GM03348 (cell line): ENCODE measurements around the gene CALHM2.
A peak's percentile ranks its signal among the peaks of the same experiment; 100 is the strongest.
"Not testable (repeated sequence)": the region's sequence is repeated elsewhere in the genome, so short reads cannot be mapped to it uniquely, and the experiment has no call there.

Source experiments
- DNase-seq: peaks from one replicate; pipeline ENCODE4 v3.0.0; 2012; ENCODE audit warnings: low spot score

CALHM2 gene

GRCh38 chr10:103451831-103452505, at the start of gene CALHM2:
Gene CALHM2, minus strand, starts transcription at chr10:103452370. Its CDS starts 2,429 bp downstream, at chr10:103449941.
- peak; percentile 92 for DNase-seq

DNA sequence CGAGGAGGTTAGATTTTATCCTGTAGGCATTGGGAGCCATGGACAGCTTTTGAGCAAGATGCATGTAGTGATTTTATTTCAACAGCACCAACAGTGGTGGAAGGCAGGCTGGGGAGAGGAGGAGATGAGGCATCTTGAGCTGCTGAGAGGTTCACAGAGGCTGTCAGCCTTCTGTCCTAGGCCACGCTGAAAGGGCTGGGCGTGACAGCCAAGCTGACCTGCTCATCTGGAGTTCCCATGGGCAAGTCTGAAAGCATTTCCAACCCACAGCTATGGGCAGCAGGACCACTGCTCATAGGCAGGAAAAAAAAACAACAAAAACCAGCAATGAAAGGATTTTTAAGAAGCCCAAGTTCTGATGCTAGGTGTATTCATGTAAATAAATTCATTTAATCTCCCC, 49.0 kb upstream of the CALHM2 start:
- no peak for DNase-seq

DNA sequence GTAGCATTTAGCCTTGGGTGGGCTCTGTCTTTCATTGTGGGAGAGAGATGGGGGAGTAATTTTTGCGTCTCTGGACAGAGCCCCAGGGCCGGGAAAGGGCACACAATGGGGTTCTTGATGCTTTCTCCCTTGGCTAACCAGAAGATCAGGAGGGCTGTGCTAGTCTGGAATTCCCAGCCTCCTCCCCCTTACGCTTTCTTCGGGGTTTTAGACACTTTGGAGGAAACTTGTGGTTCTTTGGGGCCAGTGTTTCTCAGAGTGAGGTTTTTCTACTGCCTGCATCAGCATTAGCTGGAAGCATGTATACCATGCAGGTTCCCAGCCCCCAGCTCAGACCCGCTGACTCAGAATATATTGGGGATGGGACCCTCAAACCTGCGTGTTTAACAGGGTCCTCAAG, 48.3 kb upstream of the CALHM2 start:
- DNase-seq = no peak

DNA sequence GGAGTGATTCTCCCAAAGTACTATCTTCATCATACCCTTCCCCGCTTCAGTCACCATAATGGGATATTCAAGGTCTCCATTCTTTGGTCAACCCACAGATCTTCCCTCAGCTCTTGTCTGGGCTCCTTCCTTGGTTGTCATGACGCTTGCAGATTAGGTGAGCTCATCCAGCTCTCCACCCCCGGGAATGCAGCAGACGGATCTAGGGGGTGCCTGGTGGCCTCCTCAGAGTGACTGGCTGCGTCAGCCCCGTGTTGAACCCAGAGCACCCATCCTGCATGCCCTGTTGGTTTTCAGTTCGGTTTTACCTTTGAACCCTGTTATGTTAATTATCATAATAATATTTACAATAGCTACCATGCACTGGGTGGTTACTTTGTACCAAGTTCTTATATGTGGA, 47.7 kb upstream of the CALHM2 start:
- DNase-seq = no peak

DNA sequence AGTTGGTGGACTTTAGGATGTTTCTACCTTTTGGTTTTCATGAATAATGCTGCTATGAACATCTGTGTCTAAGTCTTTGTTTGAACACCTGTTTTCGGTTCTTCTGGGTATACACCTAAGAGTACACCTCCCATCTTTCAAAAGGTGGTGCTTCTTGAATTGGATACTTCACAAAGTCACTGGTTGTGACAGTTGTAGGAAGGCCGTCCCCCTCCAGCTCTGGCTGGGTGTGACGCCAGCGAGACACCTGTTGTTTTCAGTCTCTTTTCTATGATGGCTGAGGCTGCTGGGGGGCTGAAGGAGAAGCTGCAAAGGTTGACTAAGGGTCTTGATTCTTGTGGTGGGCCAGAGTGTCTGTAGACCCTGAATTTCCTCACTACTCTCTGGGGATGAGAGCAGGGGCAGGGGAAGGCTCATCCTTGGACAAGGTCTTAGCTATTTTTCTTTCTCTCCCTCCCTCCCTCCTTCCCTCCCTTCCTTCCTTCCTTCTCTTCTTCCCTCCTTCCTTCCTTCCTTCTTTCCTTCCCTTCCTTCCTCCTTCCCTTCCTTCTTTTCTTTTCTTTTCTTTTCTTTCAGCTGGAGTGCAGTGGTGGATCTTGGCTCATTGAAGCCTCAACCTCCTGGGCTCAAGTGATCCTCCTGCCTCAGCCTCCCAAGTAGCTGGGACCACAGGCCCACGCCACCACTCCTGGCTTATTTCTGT, 46.9 kb upstream of the CALHM2 start:
- no peak for DNase-seq

DNA sequence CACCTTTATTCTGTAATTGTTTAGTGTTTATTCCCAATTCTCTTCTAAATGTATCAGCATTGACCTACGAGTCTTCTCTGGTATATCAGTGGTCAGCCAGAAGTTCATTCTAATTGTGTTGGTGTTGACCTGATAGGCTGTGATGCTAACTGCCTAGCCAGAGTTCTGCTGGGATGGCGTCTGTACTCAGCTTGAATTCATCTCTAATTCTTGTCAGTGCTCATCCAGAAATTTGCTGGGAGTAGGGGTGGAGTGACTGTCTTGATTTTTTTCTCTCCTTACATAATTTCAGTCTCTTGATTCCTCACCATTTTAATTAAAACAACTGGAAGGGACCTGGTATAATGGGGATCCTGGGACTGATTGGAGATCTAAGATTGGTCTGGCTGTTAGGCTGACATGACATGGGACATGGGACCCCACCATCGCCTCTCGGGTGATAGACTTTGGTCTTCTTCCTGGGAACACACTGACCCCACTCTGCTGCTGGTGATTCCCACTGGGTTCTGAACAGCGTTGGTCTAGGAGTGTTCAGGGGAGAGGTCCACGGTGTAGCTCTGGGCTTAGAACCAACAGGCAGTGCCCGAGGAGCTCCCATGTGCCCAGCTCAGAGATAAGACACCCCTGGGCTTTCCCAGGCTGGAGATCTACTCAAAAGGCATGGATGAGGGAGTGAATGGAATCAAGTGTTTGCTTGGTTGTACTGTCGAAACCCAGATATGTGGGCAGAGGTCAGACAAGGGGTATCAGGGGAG, 45.2 kb upstream of the CALHM2 start:
- no peak for DNase-seq

GRCh38 chr10:103495321-103495720, 43.2 kb upstream of the CALHM2 start:
- DNase-seq = no peak

GRCh38 chr10:103493916-103494877, 42.0 kb upstream of the CALHM2 start:
- peak; percentile 65 for DNase-seq

DNA sequence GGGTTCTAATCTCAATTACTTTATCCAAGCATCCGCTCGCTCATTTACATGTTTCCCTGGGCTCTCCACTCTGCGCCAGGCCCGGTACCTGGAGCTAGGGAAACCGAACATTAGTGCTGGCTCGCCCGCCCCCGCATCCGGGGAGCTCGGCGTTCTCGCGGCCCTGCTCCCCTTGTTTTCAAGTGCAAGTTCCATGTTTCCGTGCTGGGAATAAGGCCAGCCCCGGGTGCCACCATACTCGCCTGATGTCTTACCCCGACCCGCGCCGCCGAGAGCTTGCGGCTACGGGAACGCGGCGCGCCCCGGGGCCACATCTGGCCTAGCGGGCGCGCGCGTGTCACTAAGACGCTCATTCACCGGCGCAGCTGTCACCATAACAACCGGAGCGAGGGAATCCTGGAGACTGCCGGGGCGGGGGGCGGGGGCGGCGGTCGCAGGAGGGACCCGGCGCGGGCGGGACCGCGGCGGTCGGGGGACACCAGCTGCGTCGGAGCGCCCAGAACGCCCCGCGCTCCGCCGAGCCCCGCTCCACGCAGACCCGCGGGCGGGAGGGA, 41.3 kb upstream of the CALHM2 start, which contains the start of gene NEURL1:
TSS of gene NEURL1 (plus strand) at position 344 of the 554 bp plus-strand sequence. CDS start 683 bp downstream, outside the sequence.
- peak; percentile 51 for DNase-seq

DNA sequence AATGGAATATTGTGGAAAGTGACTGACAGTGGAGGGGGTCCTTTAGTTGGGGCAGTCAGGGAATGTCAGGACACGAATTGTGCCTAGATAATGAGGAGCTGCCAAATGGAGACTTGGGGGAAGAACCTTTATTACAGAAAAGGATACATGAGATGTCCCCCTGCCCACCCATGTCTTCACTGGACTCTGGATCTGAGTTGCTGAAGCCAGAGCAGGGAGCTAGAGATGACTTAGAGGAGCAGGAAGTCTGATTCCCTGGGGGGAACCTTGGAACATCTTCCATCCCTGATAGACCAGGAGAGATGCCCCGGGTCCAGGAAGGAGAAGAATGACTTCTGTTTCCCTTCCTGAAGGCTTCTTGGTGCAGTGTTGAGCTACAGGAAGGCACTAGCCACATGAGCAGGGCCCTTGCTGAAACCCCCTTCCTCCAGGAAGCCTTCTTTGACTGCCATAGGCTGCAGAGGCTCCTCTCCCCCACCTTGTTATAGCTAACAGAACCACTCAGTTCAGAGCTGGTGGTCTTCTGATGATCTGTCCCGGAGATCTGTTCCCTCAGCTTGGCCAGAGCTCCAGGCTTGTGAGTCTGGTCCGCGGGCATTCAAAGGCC, 40.6 kb upstream of the CALHM2 start:
- DNase-seq = no peak

DNA sequence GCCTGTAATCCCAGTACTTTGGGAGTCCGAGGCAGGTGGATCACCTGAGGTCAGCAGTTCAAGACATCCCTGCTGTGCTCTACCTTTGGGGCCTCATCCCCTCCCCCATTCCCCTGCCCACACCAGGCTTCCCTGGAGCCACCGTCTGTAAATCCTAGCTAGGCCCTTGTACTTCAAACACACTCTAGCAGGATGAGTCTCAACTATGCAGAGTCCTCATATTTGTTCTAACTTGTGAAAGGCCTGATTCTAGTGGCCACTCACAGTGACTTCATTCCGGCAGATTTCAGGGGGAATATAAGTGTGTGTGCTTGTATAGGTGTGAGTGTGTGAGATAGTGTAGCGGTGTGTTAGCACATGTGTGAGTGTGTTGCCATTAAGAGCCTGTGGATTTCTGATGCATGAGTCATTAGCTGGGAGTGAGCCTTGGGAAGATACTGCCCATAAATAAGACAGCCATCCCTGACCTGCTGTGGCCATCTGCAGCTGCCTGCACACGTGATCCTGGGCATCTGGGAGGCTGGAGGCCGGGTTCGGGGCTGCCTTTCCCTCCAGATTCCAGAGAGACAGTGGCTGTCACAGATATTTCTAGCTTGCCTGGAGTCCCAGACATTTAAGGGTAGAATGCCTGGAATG, 39.7 kb upstream of the CALHM2 start:
- peak; percentile 93 for DNase-seq

DNA sequence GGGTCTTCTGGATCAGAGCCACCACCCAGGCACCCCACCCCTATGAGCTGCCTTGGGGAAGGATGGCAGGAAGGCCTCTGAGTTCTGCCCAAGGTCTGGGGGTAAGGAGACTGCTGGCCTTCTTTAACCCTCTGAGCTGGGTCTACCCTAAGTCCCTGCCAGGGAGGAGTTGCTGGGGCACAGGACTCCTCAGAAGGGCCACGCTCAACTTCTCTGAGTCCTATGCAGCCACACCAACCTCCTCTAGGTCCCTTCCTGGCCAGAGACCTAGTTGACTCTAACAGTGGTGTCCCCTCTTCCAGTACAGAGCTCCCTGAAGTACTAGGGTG, 38.8 kb upstream of the CALHM2 start:
- DNase-seq = no peak

DNA sequence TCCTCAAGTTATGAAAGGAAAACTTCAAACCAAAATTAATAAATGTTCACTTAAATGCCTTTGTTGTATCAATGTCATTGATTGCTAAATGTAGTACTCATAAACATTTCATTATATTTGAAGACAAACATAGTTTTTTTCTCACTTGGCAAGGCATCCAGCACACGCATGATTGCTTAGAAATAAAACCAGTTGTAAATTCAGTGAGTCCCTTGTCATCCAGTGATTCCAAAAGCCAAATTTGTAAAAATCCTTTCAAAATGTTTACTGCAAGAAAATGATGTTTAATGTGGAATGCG, 35.2 kb upstream of the CALHM2 start:
- no peak for DNase-seq

- not testable (repeated sequence) for DNase-seq
Measured at GRCh38 chr10:103486635-103487409, 34.7 kb upstream of the CALHM2 start.

GRCh38 chr10:103481974-103482531, 29.9 kb upstream of the CALHM2 start:
- DNase-seq = peak; percentile 79

GRCh38 chr10:103480521-103480920, 28.4 kb upstream of the CALHM2 start:
- DNase-seq = peak; percentile 64

DNA sequence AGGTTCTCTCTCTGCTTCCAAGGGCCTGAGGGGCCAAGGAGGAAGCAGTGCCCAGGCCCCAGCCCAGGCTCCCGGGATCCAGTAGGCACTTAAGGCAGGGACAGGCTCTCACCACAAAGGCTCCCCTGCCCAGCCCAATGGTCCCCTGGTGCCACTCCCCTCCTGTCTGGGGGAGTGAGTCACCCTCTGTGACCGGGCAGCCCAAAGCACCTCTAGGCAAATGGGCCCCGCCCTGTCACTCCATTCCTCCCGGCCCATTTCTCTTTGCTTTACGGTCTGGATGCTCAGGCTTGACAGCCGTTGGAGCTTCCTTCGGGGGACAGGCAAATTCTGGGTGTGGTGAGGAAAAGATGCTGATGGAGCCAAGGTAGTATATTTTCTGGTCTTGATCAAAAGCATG, 27.0 kb upstream of the CALHM2 start, which contains the start of gene CALHM3:
TSS of gene CALHM3 (minus strand) at position 106 of the 400 bp plus-strand sequence. CDS start 208 bp downstream, outside the sequence.
- peak; percentile 55 for DNase-seq

DNA sequence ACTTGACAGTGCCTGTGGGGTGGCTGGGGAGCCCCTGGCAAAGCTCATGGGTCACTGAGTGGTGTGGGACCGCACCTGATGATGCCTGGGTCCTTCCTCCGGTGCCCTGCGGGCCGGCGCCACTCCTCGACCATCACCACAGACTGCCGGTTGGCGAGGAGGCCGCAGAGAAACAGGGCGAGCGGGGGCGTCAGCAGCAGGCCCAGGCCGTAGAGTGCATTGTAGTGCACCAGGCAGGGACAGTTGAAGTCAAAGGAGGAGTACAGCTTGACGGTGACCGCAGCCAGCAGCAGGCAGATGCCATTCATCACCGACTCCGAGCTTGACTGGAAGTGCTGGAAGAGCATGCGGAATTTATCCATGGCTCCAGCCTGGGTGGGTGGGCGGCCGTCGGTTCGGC, 26.5 kb upstream of the CALHM2 start:
- no peak for DNase-seq

DNA sequence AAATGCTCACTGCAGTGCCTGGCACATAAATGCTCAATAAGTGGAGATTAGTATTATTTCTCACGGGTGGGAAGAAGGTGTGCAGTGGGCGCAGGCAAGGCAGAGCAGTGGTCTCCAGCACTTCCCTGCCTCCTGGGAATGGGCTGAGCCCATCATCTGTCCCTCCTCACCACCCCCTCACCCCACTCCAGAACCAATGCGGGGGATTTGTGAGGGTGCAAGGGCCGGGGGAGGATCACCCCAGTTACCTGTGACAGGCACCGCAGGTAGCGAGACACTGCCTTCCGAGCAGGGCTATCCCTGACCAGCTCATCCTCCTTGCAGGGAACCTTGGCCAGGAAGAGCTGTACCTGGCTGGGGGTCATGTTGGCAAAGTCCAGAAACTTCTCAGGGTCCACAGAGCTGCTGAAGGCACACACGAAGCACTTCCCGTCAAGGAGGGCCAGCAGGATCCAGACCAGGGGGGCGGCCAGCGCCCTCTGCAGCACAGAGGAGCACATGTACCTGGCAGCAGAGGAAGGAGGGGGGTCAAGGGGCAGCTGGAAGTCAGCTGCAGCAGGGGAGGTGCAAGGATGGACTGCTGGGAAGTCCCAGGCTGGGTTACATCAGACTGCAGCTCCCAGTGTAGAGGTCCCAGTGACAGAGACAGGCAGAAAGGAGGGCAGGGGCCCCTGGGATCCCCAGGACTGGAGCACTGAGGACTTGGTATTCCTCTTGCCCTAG, 24.0 kb upstream of the CALHM2 start:
- no peak for DNase-seq
